Hepatic stellate cell (primary cell): Measurements from ENCODE around the gene TRMT61B.

ENCODE experiments used
- DNase-seq: peaks from one replicate; pipeline ENCODE4 v3.0.0; 2011; ENCODE audit warnings: low spot score

The TRMT61B gene

DNA sequence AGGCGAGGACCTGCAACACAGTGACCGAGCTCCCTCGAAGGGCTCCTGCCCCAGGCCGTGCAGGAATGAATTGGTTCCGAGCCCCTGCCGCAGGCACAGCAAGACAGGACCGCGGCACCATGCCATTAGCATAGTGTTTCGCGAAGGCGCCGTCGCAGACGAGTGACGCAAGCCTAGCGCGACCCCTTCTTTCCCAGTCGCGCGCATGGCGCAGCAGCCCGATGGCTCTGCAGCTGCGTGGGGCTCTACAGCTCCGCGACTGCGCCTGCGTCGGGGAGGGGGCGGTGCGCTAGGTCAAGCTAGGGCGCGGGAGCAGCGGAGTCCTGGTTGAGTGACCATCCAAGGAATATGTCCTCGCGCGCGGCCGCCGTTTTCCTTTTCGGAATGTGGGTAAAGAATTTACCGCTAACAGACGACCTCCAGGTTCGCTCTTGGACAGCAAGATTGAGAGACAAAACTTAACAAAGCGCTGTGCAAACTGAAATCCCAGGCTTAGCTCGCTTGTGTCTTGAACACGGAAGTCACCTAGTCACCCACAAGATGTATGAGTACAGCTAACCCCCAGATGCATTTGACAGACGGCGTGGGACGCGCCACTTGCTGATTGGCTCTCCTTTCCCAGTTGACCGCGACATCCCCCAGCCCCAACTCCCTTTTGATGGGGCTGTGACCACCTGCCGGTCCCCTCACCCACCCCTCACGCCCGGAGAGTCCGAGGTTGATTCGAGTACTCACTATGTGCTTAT lies at the start of gene TRMT61B:
Gene TRMT61B (minus strand): TSS at position 164 of the 746 bp plus-strand sequence. CDS start 32 bp downstream, at position 132.
- DNase-seq: peak; percentile 96

DNA sequence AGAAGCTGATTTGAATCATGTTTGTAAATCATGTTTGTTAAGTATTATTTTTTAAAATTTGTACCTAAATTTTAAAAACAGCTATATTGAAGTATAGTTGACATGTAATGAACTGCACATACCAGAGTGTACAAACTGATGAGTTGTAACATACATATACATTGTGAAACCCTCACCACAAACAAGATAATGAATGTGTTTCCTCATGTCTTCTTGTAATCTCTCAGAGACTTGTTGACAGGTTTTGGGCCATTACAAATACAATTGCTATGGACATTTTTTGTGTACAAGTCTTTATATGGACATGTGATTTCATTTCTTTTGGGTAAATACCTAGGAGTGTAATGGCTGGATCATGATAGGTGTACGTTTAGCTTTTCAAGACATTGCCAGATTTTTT lies 45.8 kb upstream of the TRMT61B start:
- no peak for DNase-seq

DNA sequence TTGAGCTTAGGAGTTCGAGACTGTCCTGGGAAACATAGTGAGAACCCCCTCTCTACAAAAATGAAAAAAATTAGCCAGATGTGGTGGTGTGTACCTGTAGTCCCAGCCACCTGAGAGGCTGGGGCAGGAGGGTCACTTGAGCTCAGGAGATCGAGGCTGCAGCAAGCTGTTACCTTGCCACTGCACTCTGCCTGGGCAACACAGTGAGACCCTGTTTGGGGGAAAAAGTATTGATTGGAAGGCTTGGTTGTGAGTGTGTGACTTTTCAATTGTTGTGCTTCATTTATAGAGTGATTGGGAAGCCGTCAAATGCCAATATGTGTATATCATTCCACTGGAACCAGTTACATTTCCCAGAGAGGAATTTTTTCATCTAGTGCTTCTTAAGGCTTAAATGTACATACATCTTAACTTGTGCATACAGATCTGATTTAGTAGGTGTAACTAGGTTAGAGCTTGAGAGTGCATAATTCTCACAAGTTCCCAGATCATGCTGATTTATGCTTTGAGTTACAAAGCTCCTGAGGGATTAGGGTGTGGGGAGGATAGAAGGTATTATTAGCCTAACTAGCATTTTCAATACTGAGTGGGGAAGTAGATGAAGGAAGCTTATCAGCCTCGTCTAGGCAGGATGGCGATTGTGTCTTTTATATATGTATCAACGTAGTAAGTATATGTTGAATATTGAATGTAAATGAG lies 39.7 kb upstream of the TRMT61B start:
- DNase-seq: no peak

DNA sequence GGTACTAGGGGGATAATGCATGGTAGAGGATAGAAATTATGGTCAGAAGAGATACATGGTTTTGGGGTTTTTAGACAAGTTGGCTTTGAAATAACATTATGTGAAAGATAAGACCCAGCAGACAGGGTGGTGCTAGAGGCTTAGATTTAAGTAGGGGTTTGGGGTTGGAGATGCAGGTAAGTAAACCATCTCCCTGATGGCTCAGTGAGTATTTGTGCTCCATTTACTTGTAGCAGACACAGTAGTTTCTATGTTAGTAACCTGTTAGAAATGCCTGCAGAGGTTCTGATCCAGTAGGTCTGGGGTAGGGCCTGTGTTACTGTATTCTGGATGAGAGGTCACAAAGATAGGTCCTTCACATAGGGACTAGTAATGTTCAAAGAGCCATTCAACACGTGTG lies 38.1 kb upstream of the TRMT61B start:
- DNase-seq: no peak

DNA sequence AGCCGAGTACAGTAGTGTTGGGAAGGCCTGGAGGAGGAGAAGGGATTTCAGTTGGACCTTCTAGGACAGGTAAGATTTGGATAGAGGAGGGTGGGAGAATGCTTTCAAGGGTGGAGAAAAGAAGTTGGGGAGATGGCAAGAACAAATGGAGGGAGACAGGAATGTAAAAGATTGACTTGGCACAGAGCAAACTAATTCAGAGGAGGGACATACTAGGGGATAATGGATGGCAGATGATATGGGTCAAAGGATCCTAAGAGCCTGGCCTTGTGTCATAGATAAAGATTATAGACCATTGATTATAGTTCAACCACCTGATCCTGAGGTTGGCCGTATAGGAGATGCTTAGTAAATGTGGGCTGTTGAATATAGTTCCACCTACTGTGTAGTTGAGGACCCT lies 36.7 kb upstream of the TRMT61B start:
- no peak for DNase-seq

DNA sequence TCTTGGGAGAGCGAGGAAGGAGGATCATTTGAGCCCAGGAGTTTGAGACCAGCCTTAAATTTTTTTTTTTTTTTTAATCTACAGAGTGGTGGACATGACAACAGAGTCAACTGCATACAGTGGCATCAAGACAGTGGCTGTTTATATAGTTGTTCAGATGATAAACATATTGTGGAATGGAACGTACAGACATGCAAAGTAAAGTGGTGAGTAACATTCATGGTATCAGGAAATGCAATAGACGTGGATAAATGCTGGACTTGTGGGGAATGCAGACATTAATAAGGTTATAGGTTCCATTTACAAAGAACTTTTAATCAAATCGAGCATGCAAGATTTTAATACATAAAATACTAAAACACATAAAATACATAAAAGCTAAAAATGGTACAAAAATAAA lies 36.3 kb upstream of the TRMT61B start:
- DNase-seq: no peak

DNA sequence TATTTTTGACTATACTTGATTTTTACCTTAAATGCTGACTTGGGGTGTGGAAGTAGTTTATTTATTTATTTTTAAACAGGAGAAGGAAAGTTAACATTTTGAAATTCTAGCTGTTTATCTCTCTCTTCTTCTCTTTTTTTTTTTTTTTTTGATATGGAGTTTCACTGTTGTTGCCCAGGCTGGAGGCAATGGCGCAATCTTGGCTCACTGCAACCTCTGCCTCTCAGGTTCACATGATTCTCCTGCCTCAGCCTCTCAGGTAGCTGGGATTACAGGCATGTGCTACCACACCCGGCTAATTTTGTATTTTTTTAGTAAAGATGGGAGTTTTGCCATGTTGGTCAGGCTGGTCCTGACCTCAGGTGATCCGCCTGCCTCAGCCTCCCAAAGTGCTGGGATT lies 35.4 kb upstream of the TRMT61B start:
- no peak for DNase-seq

DNA sequence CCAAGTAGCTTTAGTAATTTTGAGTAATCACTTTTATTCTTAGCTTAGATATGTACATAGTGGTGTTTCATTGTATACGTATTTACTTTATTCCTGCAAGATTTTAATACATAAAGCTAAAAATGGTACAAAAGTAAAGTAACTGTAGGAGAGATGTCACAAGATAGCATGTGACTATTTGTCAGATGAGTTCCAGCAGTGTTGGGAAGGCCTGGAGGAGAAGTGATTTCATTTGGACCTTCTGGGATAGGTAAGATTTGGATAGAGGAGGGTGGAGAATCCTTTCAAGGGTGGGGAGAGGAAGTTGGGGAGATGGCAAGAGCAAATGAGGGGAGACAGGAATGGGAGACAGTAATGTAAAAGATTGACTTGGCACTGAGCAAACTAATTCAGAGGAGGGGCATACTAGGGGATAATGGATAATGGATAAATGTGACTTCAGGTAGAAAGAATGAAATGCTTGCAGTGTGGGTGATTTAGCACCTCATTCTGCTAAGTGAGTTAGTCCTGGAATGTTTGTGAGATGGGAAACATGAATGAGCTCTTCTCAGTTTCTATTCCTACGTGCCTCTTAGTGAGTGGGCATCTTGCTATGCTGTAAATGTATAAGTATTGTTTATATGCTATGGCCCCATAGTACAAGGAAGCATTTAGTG lies 34.8 kb upstream of the TRMT61B start:
- no peak for DNase-seq

DNA sequence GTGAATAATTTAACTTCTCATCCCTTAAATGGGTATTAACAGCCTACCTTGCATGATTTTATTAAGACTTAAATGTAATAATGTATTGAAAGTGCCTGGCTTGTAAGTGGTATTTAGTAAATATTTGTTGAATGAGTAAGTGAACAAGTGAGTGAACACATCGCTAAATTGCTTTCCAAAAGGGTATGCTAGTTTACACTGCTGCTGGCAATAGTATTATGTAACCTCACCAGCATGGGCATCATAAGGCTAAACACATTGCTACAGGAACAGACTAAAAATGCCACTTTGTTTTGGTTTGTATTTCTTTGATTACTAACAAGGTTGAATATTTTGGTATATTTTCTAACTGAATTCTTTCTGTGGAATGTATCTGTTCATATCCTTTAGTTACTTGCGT lies 34.2 kb upstream of the TRMT61B start:
- DNase-seq: no peak

DNA sequence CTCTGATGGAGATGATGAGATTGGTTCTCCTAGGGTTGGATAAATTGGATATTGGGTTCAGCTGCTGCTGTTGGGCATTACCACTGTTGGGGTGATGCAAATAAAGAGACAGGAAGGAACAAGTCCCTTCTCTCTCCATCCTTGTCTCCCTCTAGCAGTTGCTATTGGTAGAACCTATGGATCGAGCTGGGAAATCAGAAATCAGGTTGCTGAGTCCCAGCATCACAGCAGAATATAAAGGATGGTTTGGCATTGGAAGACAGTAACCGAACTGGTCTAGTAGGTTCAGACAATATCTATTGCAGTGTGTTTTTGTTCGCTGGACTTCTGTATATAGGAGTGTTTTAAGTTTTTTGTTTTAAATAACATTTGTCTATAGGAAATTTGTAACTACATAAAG lies 32.5 kb upstream of the TRMT61B start:
- DNase-seq: no peak

DNA sequence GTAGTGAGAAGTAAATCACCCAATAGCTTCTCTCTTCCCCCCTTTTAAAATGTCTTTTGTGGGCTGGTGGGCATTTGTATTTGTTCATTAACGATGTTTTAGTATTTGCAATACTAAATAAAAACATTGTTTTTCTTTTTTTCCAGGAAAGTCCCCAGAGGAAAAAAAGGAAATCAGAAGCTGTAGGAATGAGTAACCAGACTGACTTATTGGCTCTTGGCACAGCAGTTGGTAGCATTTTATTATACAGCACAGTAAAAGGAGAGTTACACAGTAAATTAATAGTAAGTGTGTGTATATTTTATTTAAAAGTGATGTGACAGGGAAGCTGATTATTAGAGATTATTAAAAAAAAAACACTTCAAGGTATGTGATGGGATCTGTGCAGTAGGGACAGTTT lies 31.7 kb upstream of the TRMT61B start:
- DNase-seq: no peak

DNA sequence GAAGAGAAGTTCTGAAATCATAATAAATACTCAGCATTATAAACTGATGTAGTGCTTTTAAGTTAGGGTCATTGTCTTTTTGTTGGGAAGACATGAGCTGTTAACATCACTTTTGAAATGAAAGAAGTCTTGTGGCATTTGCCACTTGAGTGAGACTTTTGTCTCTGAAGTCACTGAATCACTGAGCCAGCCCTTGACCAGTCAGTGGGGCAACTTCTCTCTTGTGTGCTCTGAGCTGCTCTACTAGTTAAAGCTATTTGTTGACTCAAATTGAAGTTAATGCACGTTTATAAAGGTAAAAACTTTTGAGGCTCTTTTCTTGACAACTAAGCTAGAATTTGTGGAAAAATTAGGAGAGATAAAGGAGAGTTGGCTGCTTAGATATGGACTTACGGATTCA lies 31.1 kb upstream of the TRMT61B start:
- DNase-seq: no peak

DNA sequence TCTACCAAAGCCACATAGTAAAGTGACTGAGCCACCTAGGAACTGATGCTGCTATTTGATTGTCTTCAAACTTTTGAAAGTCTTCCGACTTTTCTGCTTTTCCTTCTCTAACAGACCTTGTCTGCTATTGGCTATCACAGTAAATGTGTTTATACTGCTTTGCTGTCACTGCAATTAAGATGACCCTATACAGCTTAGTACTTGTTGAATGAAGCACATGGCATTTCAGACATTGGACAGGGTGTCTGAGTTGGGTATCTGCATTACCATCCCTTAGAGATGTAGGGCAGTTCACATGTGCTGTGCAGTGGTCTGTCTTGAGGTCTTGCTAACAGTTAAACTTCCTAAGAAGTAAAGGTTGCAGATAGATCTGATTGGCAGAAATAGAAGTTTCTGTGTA lies 27.9 kb upstream of the TRMT61B start:
- DNase-seq: no peak

DNA sequence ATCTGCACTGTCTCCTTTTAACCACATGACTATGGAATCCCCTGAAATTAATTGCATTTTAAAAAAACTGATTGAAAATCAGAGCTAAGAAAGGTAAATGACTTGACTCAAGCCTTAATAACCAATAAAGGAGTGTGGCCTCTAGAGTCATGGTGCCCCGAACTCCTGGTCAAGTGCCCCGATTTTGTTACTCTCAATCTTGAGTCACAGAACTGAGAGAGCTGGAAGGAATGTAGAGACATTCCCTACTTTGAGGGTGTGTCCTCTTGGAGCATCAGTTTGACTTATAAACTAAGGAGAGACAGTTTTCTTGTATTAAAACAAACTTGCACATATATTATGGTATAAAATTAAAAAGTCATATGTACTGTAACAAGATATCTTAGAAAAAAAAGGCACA lies 26.8 kb upstream of the TRMT61B start:
- peak; percentile 68 for DNase-seq

DNA sequence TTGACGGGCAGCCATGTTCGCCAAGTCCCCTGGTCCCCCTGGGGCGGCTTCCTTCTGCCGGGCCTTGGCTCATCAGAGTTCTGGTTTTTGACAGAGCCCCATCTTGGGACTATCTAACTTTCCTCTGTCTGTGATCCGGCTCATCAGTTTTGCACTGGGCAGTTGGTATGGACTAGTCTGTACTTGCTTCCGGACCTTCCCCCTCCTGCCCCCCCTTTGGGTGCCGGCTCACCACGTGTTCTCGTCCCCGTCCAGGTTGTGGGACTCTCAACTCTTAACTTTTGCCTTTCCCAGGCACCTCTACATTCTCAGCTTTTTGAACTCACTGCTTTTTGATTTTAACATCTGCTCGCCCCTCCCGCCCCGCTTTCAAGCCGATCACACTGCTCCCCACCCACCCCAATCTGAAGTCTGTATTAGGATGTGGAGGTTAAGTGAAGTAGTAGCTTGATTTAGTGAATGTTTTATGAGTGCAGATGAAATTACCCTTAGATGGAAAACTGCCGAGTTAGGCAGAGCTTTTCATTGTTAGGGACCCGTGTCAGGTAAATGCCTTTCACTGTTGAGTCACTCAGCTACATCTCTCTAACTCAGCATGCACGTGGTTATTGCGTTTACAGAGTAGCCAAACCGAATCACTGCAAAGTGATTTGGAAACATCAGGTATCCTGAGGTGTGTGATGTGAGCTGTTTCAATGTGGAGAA lies 25.2 kb upstream of the TRMT61B start:
- DNase-seq: peak; percentile 33

DNA sequence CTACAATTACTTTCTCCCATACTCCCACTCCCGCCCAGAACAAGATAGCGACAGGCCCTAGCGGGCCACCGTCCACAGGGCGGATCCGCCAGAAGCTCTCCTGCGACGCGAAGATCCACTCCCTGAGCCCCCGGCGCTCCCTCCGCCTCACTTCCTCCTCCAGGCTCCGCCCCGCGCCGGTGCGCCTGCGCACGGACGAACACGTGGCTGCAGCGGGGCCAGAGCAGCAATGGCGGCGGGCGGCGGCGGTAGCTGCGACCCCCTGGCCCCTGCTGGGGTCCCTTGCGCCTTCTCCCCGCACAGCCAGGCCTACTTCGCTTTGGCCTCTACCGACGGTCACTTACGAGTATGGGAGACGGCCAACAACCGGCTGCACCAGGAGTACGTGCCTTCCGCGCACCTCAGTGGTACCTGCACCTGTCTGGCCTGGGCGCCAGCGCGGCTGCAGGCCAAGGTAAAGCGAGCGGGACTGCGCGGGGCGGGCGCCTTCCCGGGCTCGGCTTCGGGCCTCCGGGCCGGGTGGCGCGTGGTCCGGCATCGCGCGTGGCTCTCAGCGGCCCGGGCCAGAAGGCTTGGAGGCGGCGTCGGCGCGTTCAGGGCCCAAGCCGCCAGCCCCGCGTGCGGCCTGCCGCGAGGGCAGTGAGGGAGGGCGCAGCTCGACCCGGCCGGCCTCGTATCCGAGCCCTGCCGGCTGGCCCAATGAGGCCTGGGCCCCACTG lies 24.5 kb upstream of the TRMT61B start, which contains the start of gene WDR43:
Gene WDR43 (plus strand): TSS at position 198 of the 719 bp plus-strand sequence. CDS start 32 bp downstream, at position 230.
- DNase-seq: peak; percentile 94

DNA sequence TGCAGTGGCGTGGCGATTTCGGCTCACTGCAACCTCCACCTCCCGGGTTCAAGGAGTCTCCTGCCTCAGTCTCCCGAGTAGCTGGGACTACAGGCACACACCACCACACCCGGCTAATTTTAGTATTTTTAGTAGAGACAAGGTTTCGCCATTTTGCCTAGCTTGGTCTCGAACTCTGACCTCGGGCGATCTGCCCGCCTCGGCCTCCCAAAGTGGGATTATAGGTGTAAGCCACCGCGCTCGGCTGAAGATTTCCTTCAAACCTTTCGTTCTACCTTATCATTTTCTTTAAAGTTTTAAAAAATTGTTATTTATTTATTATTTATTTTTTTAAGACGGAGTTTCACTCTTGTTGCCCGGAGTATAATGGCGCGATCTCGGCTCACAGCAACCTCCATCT lies 23.4 kb upstream of the TRMT61B start:
- no peak for DNase-seq

DNA sequence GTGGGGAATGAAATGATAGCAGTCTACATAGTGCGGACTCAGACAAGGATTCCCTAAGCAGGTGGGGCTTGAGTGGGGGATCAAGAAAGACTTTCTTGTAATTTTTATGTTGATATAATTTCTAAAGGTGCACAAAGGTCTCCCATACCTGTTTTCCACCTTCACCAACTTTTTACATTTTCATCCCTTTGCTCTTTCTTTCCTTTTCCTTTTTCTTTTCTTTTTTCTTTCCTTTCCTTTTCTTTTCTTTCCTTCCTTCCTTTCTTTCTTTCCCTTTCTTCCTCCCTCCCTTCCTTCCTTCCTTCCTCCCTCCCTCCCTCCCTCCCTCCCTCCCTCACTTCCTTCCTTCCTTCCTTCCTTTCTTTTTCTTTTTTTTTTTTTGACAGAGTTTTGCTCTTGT lies 10.1 kb upstream of the TRMT61B start:
- no peak for DNase-seq

DNA sequence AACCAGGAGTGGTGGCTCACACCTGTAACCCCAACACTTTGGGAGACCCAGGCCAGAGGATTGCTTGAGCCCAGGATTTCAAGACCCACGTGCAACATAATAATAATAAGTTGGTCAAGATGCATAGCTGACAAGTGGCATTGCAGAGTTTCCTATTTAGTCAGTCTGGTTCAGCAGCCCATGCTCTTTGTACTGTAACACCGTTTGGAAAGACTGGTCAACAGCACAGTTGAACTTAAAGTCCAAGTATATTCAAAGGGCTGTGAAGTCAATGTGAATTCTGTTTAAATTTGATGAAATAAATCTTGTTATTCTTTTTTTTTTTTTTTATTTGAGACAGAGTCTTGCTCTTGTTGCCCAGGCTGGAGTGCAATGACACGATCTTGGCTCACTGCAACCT lies 1.5 kb upstream of the TRMT61B start:
- no peak for DNase-seq

DNA sequence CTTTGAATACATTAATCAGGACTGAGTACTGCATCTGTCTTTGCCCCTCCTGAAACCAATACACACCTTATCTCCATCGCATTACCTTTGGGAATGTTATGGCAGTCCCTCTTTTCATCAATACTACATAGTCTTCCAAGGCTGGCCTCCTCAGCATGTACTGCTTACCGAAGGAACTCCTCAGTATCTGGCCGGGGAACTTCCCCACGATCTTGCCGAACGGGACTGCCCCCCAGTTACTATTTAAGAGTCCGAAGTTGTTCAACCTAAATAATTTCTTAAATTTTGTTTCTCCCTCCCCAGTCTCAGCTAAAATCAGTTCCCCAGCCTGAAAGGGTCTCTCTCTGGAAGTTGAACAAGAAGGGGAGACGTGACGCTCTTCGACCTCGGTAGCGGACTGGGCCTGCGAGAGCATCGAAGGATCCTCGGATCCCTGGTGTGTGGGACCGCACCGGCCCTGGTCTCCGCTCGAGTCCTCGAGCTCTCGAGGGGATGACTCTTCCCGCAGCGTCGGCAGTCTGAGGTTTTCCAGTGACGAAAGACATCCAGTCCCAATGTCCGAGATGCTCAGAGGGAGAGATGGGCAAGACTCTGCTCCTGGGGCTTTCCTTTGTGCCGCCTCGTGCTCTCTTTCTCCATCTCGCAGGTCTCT lies 489 bp downstream of the TRMT61B start:
- DNase-seq: peak; percentile 43

DNA sequence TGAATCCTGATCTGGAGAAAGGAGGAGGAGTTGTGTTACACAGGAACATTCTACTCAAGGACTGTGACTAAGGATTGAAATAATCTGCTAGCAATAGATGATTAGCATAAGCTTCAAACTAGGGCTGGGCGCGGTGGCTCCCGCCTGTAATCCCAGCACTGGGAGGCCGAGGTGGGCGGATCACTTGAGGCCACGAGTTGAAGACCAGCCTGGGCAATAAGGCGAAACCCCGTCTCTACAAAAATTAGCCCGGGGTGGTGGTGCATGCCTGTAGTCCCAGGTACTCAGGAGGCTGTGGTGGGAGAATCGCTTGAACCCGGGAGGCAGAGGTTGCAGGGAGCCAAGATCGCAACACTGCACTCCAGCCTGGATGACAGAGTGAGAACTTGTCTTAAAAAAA lies 1.5 kb downstream of the TRMT61B start:
- no peak for DNase-seq
